Testis (tissue), 3 donors: ENCODE results near the gene MAPK9. TPM values are rescaled to one million over a fixed set of nuclear protein-coding genes. Genes with fewer than 3 reads are reported as not detected.

Experiments used
- DNase-seq: peaks from one replicate; pipeline ENCODE4 v3.0.0-alpha.2; 2019
- H3K27ac ChIP-seq, 2 donors: fragments of 200-600 bp; sonication (generic); one replicate each; pipeline ENCODE4 v1.5.1; 2019
- H3K27me3 ChIP-seq: fragments of 200-600 bp; sonication (generic); one replicate; pipeline ENCODE4 v1.5.1; 2019
- H3K36me3 ChIP-seq: fragments of 200-600 bp; sonication (generic); one replicate; pipeline ENCODE4 v1.5.1; 2017; ENCODE audit warnings: low read depth; ENCODE audit errors: missing control alignments
- H3K4me1 ChIP-seq: fragments of 200-600 bp; sonication (generic); one replicate; pipeline ENCODE4 v1.5.1; 2019
- H3K4me3 ChIP-seq, 2 donors: fragments of 200-600 bp; sonication (generic); one replicate each; pipeline ENCODE4 v1.5.1; 2017 to 2019
- H3K9me3 ChIP-seq: fragments of 200-600 bp; sonication (generic); one replicate; pipeline ENCODE4 v1.5.1; 2017
- POLR2A ChIP-seq: fragments of 450-650 bp; IDR thresholded peaks from one replicate; pipeline ENCODE4 v1.6.1; 2017; ENCODE audit warnings: antibody characterized with exemption, mild to moderate bottlenecking, moderate library complexity
- WGBS, 2 donors: methylation state at CpG; one replicate each; pipeline ENCODE4 v1.1.5; 2018; 5-methylcytosine and 5-hydroxymethylcytosine counted together
- intact Hi-C: fragments of 100-400 bp; cut with DNase I; formaldehyde crosslinking; loops from one replicate; pipeline ENCODE4 v1.15.1; 2023; ENCODE audit warnings: low total_unique reads
- polyA plus RNA-seq: library from polyadenylated mRNA; stranded (reverse); fragments of 350-450 nt; fragmentation: Illumina TruSeq; extraction: RNeasy Lipid Tissue Mini Kit (QIAGEN cat#74804); gene quantifications from one replicate; pipeline ENCODE4 v1.2.3, GENCODE V29; 2014; ENCODE audit warnings: low read depth, low replicate concordance; ENCODE audit not compliant: insufficient read depth
- total RNA-seq, 2 donors: library from RNA; depleted of rRNA; stranded (reverse); fragments of >200 nt; gene quantifications; one replicate each; pipeline ENCODE4 v1.2.3, GENCODE V29; 2016
- TF ChIP-seq, protein P1 (sequence below), 3 experiments: fragments of 450-650 bp in 2 of 3; fragments of 200-600 bp in 1 of 3; sonication (generic) in 1 of 3; IDR thresholded peaks; one replicate each; pipeline ENCODE4 v1.5.1; 2016 to 2019; ENCODE audit warnings: antibody characterized with exemption in 3 of 3, mild to moderate bottlenecking in 2 of 3, moderate library complexity in 1 of 3

Gene MAPK9
- total and polyA plus RNA-seq, 3 donors from 2014 or later = 34.9 to 57.0 (median 54.3) TPM

DNA sequence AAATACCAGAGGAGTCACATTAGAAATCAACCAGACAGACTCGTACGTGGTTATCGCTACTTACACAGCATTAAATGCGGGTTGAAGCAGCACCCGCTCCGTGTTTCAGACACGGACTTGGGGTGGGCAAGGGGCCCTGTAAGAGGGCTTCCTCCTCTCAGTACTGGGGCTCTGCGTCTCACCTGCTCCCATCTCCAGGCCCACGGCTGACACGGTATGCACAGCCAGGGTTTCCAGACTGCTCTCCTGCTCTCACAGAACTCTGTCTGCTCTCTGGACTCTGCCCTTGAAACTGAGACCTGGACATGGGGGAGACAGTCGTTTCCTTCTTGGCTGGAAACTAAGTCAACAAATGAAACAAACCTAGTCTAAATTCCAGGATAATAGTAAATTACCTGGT lies 58.2 kb downstream of the MAPK9 start:
- Histone ChIP-seq H3K27ac (no peak overlapping the region), H3K27me3 (no peaks in the 10 kb centered on the region), H3K4me1 (no peaks in the 10 kb centered on the region), H3K4me3 (no peak overlapping the region), H3K9me3 (no peaks in the 10 kb centered on the region), H3K36me3 (no peaks in the 10 kb centered on the region)
- DNase-seq = no peak
- 82% methylated on average over 10 to 11 of the region's 11 CpGs for WGBS, 2 donors
- intact Hi-C loops = no loop called here
- TF ChIP-seq POLR2A = no peak
- TF ChIP-seq, protein P1, sequence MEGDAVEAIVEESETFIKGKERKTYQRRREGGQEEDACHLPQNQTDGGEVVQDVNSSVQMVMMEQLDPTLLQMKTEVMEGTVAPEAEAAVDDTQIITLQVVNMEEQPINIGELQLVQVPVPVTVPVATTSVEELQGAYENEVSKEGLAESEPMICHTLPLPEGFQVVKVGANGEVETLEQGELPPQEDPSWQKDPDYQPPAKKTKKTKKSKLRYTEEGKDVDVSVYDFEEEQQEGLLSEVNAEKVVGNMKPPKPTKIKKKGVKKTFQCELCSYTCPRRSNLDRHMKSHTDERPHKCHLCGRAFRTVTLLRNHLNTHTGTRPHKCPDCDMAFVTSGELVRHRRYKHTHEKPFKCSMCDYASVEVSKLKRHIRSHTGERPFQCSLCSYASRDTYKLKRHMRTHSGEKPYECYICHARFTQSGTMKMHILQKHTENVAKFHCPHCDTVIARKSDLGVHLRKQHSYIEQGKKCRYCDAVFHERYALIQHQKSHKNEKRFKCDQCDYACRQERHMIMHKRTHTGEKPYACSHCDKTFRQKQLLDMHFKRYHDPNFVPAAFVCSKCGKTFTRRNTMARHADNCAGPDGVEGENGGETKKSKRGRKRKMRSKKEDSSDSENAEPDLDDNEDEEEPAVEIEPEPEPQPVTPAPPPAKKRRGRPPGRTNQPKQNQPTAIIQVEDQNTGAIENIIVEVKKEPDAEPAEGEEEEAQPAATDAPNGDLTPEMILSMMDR (IDR thresholded peaks at IDR 0.05) = no peak

DNA sequence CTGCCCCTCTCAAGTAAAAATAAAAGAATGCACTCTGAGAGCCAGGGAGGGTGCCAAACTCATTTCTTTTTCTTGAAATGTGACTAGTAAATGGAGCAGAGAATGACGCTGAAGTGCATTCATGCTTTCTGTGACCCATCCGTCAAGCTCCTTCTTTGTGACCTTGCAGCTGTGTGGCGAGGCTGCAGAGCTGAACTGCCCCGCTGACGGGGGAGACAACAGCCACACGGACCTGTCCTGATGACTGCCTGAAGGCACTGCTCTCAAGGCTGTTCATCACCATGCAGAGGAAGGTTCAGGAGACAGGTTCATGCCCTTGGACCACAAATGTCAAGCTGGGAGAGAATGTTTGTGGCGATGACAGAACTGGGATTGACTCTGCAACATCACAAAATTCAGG lies 61.9 kb downstream of the MAPK9 start:
- Histone ChIP-seq H3K4me1 (no peaks in the 10 kb centered on the region), H3K36me3 (no peaks in the 10 kb centered on the region), H3K9me3 (no peaks in the 10 kb centered on the region)

DNA sequence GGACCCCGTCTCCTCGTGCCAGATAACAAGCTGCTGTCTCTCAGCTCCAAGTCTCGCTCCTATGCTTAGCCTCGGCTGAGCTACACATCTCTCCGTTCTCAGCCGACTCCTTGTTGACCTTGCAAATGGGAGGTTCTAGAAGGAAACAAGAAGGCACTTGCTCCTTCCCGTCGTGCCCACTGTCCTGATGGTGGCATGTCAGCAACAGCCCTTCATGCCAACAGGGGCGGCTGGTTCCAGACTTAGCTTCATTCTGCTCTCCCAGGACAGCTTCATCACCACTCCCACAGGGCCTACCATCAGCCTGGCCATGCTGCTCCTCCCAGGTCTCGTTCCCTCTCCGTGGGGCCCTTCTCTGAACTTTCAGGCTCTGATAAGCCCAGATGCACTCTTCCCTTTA lies 69.8 kb downstream of the MAPK9 start:
- Histone ChIP-seq H3K4me3 (no peak overlapping the region), H3K4me1 (no peaks in the 10 kb centered on the region), H3K36me3 (no peaks in the 10 kb centered on the region), H3K27ac (no peak overlapping the region), H3K27me3 (no peaks in the 10 kb centered on the region), H3K9me3 (no peaks in the 10 kb centered on the region)
- WGBS, 2 donors = 90 to 91% methylated on average over 11 of the region's 11 CpGs
- TF ChIP-seq POLR2A = no peak
- TF ChIP-seq, protein P1 (IDR thresholded peaks at IDR 0.05) = no peak
- intact Hi-C loops = no loop called here
- no peak for DNase-seq

More for the DNA sequence above, 61.9 kb downstream of the MAPK9 start:
- no peak for TF ChIP-seq POLR2A
- TF ChIP-seq, protein P1 (IDR thresholded peaks at IDR 0.05) = no peak
- no peak for DNase-seq
- Histone ChIP-seq H3K4me3 (no peak overlapping the region), H3K27me3 (no peaks in the 10 kb centered on the region), H3K27ac (no peak overlapping the region)
- intact Hi-C loops = no loop called here
- 77 to 87% methylated on average over 7 of the region's 7 CpGs for WGBS, 2 donors

DNA sequence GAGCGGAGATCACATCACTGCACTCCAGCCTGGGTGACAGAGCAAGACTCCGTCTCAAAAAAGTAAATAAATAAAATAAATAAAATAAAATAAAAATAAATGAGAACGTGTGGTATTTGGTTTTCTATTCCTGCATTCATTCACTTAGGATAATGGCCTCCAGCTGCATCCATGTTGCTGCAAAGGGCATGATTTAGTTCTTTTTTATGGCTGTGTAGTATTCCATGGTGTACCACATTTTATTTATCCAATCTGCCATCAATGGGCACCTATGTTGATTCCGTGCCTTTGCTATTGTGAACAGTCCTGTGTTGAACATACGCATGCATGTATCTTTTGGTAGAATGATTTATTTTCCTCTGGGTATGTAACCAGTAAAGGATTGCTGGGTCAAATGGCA lies 74.1 kb downstream of the MAPK9 start:
- no peak for DNase-seq
- WGBS, 2 donors = 90% methylated on average over 5 of the region's 5 CpGs
- no peaks in the 10 kb centered on the region for H3K27me3 ChIP-seq
- no peak overlapping the region for H3K4me3 ChIP-seq
- no peak for TF ChIP-seq POLR2A
- TF ChIP-seq, protein P1 (IDR thresholded peaks at IDR 0.05) = no peak
- no peak overlapping the region for H3K27ac ChIP-seq
- intact Hi-C loops = no loop called here
- H3K9me3 ChIP-seq = no peaks in the 10 kb centered on the region
- no peaks in the 10 kb centered on the region for H3K36me3 ChIP-seq
- no peaks in the 10 kb centered on the region for H3K4me1 ChIP-seq

- intact Hi-C loops = no loop called here
- no peaks in the 10 kb centered on the region for H3K4me1 ChIP-seq
- WGBS, 2 donors = 86 to 93% methylated on average over 15 of the region's 15 CpGs
- no peaks in the 10 kb centered on the region for H3K9me3 ChIP-seq
- no peak for TF ChIP-seq POLR2A
- TF ChIP-seq, protein P1 (IDR thresholded peaks at IDR 0.05) = no peak
- no peaks in the 10 kb centered on the region for H3K36me3 ChIP-seq
- no peak for DNase-seq
- no peak overlapping the region for H3K27ac ChIP-seq
- no peak overlapping the region for H3K4me3 ChIP-seq
- H3K27me3 ChIP-seq = no peaks in the 10 kb centered on the region
Measured at GRCh38 chr5:180216646-180217171, 75.2 kb downstream of the MAPK9 start.
